GM18873 (cell line): Measurements from ENCODE around the gene ADAMTS6.

Source experiments
- ATAC-seq: cut with Tn5 transposase; IDR thresholded peaks from one replicate; pipeline ENCODE4 v1.9.1; 2021; ENCODE audit warnings: mild to moderate bottlenecking, moderate library complexity, moderate number of reproducible peaks; ENCODE audit not compliant: unreplicated experiment, low FRiP score

ADAMTS6 gene

DNA sequence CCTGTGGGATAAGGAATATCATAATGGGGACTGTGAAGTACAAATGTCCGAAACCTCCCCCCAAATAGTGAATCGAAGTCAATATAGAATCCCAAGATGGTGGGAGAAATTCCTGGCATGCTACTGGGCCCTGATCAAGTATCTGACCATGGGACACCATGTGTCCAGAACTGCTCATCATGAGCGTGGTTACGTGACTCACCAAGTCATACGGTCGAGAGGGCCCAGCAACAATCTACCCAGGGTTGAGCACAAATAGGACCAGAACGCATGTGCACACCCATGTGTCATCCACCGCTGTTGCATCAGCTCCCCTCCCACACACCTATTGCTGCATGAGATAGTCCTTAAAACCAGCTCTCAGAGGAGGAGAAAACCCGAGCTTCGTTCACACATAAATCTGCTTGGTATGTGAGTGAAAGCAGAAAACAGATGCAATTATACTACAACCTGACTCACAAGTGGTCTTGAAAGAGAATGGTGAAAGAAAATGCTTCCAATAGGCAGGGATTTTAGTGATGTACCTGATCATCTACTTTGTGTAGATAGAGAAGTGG lies 359.8 kb downstream of the ADAMTS6 start:
- ATAC-seq: no peak

DNA sequence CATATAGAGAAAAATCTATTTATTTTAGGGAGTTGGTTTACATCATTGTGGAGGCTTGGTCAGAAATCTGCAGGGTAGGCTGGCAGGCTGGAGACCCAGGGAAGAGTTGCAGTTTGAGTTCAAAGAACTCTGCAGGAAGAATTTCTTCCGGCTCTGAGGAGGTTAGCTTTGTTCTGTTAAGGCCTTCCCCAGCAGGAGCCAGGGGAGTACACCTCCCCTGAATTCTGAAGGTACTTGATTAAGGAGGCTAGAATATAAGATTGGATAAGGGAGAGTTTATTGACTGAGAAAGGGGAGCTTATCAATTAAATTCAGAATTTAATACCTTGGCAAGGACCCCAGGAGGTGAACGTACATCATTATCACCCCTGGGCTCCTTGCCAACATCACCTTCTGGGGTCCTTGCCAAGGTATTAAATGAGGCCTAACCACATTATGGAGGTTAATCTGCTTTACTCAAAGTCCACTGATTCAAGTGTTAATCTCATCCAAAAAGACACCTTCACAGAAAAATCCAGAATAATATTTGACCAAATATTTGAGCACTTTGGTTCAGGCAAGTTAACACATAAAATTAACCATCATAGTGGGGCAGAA lies 361.3 kb downstream of the ADAMTS6 start:
- no peak for ATAC-seq

DNA sequence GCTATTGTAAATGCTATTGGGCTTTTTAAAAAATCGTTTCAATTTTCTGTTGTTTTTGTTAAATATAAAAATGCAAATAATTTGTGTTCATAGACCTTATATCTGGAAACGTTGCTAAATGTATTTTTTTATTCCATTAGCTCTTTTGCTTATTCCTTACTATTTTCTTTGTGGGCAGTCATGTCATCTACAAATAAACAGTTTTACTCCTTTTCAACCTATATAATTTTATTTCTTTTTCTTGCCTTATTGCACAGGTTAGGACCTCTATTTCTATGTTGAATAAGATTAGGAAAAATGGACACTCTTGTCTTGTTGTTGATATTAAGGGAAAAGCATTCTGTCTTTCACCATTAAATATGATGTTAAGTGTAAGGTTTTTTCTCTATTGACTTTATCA lies 364.2 kb downstream of the ADAMTS6 start:
- ATAC-seq: no peak

GRCh38 chr5:65113771-65114170 lies 367.9 kb downstream of the ADAMTS6 start:
- ATAC-seq: no peak

DNA sequence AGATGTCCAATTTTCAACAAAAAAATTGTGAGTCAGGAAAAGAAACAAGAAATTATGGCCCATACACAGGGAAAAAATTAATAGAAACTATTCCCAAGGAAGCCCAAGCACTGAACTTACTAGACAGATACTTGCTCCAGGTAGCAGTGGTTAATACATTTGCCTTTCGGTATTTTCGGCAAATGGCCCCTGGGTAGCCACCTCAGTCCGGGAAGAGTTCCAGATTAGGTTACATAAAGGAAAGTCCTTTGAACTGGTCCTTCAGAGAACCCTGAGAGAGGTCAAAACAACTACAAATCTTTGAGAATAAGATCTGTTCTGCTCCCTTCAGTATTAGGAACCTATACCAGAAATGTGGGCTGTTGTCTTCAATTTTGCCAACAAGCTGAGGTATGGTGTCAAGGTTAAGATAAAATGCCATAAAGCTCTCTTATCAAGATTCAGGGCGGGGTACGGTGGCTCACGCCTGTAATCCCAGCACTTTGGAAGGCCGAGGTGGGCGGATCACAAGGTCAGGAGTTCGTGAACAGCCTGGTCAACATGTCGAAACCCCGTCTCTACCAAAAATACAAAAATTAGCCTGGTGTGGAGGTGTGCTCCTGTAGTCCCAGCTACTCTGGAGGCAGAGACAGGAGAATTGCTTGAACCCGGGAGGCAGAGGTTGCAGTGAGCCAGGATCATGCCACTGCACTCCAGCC lies 369.6 kb downstream of the ADAMTS6 start:
- no peak for ATAC-seq

DNA sequence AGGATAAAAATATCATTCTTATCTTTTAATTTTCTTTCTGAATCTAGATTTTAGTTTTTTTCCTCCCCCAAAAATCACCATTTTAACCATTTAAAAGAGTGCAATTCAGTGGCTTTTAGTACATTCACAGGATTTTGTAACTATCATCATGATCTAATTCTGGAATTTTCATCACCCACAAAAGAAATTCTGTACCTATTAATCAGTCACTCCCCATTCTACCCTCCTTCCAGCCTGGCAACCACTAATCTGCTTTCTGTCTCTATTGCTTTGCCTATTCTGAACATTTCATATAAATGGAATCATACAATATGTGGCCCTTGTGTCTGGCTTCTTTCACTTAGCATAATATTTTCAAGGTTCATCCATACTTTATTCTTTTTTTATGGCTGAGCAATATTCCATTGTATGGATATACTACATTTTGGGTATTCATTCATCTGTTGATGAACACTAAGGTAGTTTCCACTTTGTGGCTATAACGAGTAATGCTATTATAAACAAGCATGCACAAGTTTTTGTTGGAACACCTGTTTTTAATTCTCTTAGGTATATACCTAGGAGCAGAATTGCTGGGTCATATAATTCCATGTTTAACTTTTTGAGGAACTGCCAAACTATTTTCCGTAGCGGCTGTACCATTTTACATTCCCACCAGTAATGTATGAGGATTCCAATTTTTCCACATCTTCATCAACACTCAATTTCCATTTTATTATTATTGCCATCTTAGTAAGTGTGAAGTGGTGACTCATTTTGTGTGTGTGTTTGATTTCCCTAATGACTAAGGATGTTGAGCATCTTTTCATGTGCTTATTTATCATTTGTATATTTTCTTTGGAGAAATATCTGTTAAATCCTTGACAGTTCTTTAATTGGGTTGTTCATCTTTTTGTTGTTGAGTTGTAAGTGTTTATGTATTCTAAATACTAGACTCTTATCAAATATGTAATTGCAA lies 372.7 kb downstream of the ADAMTS6 start:
- ATAC-seq: no peak

DNA sequence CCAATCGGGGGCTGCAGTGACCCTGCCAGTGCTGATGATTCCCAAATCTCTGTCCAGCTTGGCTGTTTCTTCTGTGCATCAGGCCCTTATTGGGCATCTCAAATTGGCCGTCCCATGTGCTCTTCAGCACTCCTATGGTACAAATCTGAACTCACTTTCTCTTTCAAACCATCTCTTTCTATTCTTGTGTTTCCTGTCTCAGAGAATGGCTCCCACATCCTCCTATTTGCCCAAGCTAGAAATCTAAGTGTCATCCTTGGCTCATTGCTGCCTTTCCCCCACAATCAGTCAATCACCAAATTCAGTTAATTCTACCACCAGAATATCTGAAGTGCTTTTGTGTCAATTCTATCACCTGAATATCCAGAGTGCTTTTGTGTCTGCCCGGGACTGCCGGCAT lies 376.4 kb downstream of the ADAMTS6 start:
- ATAC-seq: no peak

DNA sequence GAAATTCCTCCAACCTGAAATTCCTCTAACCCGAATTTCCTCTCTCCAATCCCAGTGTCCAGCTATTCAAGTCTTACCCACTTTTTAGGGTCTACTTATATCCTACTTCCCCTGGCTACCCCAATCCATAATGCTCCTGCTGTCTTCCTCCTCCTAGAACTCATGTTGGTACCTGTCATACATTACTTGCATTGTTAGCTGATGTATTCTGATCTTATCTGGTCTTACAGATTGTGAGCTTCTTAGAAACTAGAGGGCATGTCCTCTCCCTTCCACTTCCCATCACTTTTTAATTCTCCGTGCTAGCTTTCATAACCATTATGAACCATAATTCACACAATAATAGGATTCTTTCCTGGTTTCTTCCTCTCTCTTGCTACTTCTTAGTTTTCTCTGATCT lies 376.9 kb downstream of the ADAMTS6 start:
- no peak for ATAC-seq

DNA sequence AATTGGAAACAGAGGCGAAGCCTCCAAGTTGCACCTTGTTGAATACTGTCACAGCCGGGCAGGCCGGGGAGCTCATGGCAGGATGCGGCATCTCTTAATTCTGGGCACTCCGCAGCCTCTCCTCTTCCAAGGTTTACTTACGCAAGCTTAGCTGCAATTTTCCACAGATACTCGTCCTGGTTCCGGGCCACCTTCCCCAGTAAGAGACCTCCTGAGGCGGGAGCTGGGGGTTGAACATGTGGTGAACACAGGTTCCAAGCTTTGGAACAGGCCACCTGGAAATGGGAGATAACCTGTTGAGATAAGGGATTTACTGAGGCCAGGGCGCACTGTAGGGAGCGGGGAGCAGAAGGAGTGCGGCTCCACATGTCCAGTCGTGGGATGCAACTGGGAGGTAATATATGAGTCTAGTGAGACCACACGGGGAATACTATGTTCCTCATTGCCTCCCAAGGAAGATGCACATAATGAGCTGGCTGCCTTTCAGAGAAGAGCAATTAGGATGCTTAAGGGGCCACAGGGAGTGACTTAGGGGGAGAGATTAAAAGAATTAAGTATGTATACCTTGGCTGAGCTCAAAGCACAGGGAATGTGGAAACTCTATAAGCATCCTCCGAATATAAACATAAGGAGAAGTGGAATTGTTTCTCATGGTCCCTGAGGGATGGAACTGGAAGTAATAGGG lies 377.8 kb downstream of the ADAMTS6 start:
- no peak for ATAC-seq

- peak; percentile 64 for ATAC-seq
Observed at GRCh38 chr5:65102976-65103711, 378.6 kb downstream of the ADAMTS6 start.

- peak; percentile 32 for ATAC-seq
Observed at GRCh38 chr5:65102371-65102975, 379.2 kb downstream of the ADAMTS6 start.

- no peak for ATAC-seq
Observed at GRCh38 chr5:65101632-65102100, 380.1 kb downstream of the ADAMTS6 start.

- ATAC-seq: no peak
Observed at GRCh38 chr5:65100911-65101631, 380.6 kb downstream of the ADAMTS6 start.
